HG02852 (cell line): ENCODE measurements around the gene SMDT1.
"Not testable (repeated sequence)": the region's sequence is repeated elsewhere in the genome, so short reads cannot be mapped to it uniquely, and the experiment has no call there.

Experiments used
- ATAC-seq: cut with Tn5 transposase; IDR thresholded peaks from one replicate; pipeline ENCODE4 v1.9.1; 2021; ENCODE audit warnings: mild to moderate bottlenecking, moderate library complexity; ENCODE audit not compliant: unreplicated experiment

SMDT1 gene

GRCh38 chr22:42108848-42109247 lies 29.3 kb downstream of the SMDT1 start:
- ATAC-seq = no peak

- ATAC-seq = no peak
Measured at GRCh38 chr22:42111798-42112197, 32.3 kb downstream of the SMDT1 start.

- not testable (repeated sequence) for ATAC-seq
Measured at GRCh38 chr22:42112793-42113192, 33.3 kb downstream of the SMDT1 start.

- ATAC-seq = no peak
Measured at GRCh38 chr22:42114721-42115120, 35.2 kb downstream of the SMDT1 start.

GRCh38 chr22:42115420-42115830 lies 35.9 kb downstream of the SMDT1 start:
- not testable (repeated sequence) for ATAC-seq

GRCh38 chr22:42116848-42117424 lies 37.4 kb downstream of the SMDT1 start:
- ATAC-seq = no peak

GRCh38 chr22:42120231-42121021 lies 40.9 kb downstream of the SMDT1 start:
- ATAC-seq = not testable (repeated sequence)

GRCh38 chr22:42123529-42123928 lies 44.0 kb downstream of the SMDT1 start:
- not testable (repeated sequence) for ATAC-seq

- ATAC-seq = no peak
Measured at GRCh38 chr22:42127606-42128005, 48.1 kb downstream of the SMDT1 start.

GRCh38 chr22:42128007-42128406 lies 48.5 kb downstream of the SMDT1 start:
- ATAC-seq = not testable (repeated sequence)

GRCh38 chr22:42128776-42129694 lies 49.5 kb downstream of the SMDT1 start:
- ATAC-seq = not testable (repeated sequence)

GRCh38 chr22:42130182-42130581 lies 50.7 kb downstream of the SMDT1 start:
- not testable (repeated sequence) for ATAC-seq

- not testable (repeated sequence) for ATAC-seq
Measured at GRCh38 chr22:42130639-42131431, 51.3 kb downstream of the SMDT1 start, which contains the start of gene CYP2D6. Gene CYP2D6, minus strand, starts transcription at chr22:42130810. Its CDS starts 19 bp downstream, at chr22:42130791.

- ATAC-seq = no peak
Measured at GRCh38 chr22:42131562-42131961, 52.1 kb downstream of the SMDT1 start.

GRCh38 chr22:42132457-42132856 lies 53.0 kb downstream of the SMDT1 start:
- ATAC-seq = no peak
